LNCAP (cell line): ENCODE results near the gene CA10.

Source experiments
- TF ChIP-seq, protein P1 (sequence below): fragments of 450-650 bp; IDR thresholded peaks from 2 replicates; pipeline ENCODE4 v1.5.1; 2017; ENCODE audit warnings: mild to moderate bottlenecking

Gene CA10

DNA sequence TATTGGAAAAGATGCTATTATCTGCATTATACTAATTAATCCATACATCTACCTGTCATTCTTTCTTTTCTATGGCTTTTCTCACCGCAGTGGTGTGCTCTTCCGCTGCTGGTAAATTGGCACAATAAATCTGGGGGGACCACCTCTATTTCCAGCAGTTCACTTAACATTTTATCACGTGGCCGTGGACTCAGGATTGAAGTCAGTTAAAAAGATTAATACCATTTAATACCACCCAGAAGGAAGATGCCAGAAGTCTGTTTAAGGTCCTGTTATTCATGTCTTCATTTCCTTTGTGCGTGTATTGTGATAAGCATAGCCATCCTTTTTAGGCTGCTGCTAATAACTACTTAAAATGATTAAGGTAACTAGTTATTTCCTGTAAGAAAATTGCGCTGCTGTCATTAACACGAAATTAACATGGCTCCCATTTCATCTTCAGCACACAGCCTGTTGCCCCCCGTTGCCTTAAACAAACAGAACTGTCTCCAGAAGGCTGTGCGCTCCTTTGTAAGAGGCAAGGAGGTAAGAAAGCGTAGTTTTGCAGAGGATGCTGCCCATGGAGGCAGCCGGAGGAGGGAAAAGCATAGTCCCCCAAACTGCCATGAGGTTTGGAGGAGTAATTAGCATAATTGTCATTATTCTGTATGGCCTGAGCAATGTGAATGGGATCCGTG, 483.8 kb downstream of the CA10 start:
- TF ChIP-seq, protein P1, sequence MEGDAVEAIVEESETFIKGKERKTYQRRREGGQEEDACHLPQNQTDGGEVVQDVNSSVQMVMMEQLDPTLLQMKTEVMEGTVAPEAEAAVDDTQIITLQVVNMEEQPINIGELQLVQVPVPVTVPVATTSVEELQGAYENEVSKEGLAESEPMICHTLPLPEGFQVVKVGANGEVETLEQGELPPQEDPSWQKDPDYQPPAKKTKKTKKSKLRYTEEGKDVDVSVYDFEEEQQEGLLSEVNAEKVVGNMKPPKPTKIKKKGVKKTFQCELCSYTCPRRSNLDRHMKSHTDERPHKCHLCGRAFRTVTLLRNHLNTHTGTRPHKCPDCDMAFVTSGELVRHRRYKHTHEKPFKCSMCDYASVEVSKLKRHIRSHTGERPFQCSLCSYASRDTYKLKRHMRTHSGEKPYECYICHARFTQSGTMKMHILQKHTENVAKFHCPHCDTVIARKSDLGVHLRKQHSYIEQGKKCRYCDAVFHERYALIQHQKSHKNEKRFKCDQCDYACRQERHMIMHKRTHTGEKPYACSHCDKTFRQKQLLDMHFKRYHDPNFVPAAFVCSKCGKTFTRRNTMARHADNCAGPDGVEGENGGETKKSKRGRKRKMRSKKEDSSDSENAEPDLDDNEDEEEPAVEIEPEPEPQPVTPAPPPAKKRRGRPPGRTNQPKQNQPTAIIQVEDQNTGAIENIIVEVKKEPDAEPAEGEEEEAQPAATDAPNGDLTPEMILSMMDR, result no peak

DNA sequence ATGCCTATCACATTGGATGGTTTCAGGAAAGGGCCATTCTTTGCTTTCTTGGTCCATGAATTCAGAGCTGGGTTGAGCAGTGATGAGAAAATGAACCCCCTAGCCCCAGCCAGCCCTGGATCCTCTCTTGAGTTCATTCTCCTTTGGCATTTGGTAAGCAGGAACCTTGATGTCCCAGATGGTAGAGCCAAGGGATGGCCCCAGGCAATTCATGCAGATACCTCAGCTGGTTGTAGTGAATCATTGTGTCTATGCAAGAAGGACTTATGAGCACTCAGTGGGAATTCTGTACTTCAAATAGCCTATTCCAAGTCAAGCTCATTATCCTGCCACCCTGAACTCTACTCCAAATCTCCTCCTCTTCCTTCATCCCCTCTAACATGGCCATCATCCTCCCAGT, 485.4 kb downstream of the CA10 start:
- TF ChIP-seq, protein P1, result no peak

DNA sequence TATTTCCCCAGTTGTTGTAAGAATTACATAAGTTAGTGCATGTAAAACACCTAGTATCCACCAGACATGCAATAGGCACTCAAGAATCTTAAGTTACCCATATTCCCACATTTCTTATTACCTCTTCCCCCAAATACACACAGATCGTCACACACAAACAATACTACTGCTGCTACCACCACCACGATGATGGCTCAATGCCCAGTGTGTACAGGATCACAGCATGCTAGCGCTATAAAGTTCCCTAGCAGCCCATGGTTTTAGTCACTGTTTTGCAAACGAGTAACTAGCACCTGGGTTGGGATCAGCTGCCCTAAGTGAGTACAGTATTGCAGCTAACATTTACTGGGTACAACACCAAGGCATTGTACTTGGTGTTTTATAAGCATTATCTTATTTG, 486.4 kb downstream of the CA10 start:
- TF ChIP-seq, protein P1, result no peak

DNA sequence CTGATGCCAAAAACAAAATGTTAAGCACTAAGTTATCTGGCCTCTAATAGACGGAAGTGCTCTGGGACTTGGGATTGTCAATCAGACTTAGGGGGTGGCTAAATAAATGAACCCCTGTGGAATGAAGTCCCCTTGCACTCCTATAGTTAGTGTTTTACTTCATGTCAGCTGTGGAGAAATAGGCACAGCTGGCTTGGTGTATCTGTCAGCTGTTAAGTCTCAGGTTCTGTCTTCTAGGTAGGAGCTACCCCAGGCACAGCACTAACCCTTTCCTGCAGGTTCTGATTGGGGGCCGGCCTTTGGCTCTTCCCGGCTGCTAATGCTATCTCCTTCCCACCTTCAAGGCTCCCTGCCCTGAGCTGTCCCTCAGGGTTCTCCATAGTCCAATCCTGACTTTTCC, 487.6 kb downstream of the CA10 start:
- TF ChIP-seq, protein P1, result no peak

DNA sequence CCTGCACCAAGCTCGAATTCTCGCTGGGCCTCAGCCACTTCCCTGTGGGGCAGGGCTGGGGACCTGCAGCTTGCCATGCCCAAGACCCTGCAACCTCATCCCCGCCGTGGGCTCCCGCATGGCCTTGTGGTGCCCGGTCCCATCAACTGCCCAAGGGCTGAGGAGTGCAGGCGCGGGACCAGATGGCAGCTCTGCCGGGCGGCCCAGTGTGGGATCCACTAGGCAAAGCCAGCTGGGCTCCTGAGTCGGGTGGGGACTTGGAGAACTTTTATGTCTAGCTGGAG, 489.6 kb downstream of the CA10 start:
- TF ChIP-seq, protein P1, result no peak

DNA sequence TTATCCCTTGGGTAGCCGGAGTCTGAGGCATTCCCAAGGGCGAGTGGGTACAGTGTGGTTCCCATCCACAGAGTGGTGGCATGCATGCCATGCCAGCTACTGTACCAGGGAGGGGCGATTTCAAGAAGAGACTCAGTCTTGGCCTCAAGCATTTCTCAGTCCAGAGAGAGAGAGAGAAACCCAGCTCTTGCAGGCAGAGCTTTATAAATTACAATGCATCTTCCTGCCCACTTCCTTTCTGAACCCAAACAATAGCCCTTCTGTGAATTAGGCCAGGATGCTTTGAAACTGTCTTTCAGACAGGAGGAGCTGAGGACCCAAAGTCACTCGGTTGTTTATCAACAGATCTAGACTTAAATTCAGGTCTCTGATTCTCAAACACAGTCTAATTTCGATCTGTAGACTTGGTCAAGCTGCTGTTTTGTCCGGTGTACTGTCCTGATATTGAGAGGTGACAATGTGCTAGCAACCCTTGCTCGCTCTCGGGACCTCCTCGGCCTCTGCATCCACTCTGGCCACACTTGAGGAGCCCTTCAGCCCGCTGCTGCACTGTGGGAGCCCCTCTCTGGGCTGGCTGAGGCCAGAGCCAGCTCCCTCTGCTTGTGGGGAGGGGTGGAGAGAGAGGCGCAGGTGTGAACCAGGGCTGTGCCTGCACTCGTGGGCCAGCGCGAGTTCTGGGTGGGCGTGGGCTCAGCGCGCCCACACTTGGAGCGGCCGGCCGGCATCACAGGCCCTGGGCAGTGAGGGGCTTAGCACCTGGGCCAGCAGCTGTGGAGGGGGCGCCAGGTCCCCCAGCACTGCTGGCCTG, 490.2 kb downstream of the CA10 start:
- TF ChIP-seq, protein P1, result no peak

DNA sequence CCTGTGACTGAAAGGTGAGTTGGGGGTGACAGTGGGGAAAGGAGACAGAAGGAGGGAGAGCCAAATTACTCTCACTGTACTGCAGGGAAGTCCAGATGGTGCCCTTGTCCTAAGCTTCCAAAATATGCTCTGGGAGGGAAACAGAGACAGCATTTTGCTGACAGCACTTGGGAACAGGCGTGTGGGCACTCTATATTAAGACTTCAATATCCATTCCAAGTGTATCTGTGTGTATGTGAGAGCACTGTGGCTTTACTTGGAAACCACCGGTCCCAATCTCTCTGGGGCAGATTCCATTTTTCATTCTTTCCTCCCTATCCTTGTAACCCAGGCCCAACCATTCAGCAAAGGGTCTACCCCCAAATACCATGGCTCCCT, 490.8 kb downstream of the CA10 start:
- TF ChIP-seq, protein P1, result no peak
